Adrenal gland (tissue), 12 donors: ENCODE measurements around the gene TACC2. TPM values are rescaled to one million over a fixed set of nuclear protein-coding genes. Genes with fewer than 3 reads are reported as not detected.

Source experiments
- DNase-seq, 7 donors: peaks; one replicate each; pipeline ENCODE4 v3.0.0-alpha.2; 2019 to 2020
- H3K27ac ChIP-seq, 5 donors: fragments of 200-600 bp; sonication (generic) in 4 of 5; 1 replicate in 3 of 5; 2 replicates in 2 of 5; pipeline versions ENCODE4 v1.5.1 to v1.8.0; 2016 to 2020; ENCODE audit warnings: mild to moderate bottlenecking in 1 of 5
- H3K27me3 ChIP-seq: fragments of 200-600 bp; 2 replicates; pipeline ENCODE4 v1.8.0; 2021
- H3K36me3 ChIP-seq, 2 donors: fragments of 200-600 bp; replicated peaks in 1 of 2; 1 replicate in 1 of 2; 2 replicates in 1 of 2; pipeline versions ENCODE4 v1.5.1 to v1.8.0; 2018 to 2022
- H3K4me1 ChIP-seq, 2 donors: fragments of 200-600 bp; replicated peaks in 1 of 2; 1 replicate in 1 of 2; 2 replicates in 1 of 2; pipeline versions ENCODE4 v1.5.1 to v1.8.0; 2018 to 2021
- H3K4me3 ChIP-seq, 4 donors: fragments of 200-600 bp; sonication (generic) in 3 of 4; one replicate each; pipeline ENCODE4 v1.5.1; 2016 to 2018
- H3K9me3 ChIP-seq, 3 donors: fragments of 200-600 bp; sonication (generic) in 1 of 3; replicated peaks in 1 of 3; 1 replicate in 2 of 3; 2 replicates in 1 of 3; pipeline versions ENCODE4 v1.5.1 to v1.8.0; 2016 to 2021
- CTCF ChIP-seq, 6 experiments: fragments of 450-650 bp in 4 of 6; fragments of 200-600 bp in 2 of 6; sonication (generic) in 1 of 6; IDR thresholded peaks; 1 replicate in 5 of 6; 2 replicates in 1 of 6; pipeline versions ENCODE4 v1.5.1 to v1.8.0; 2016 to 2021; ENCODE audit warnings: antibody characterized with exemption in 6 of 6, mild to moderate bottlenecking in 2 of 6, moderate library complexity in 1 of 6
- POLR2A ChIP-seq, 2 donors: fragments of 450-650 bp; IDR thresholded peaks; one replicate each; pipeline ENCODE4 v1.6.1; 2017; ENCODE audit warnings: antibody characterized with exemption in 2 of 2, mild to moderate bottlenecking in 2 of 2, moderate library complexity in 1 of 2
- WGBS, 4 donors: extraction: QIAGEN DNeasy Blood & Tissue Kit in 2 of 4; methylation state at CpG; one replicate each; pipeline versions ENCODE4 v1.1.5 to v1.1.7; 2013 to 2017; 5-methylcytosine and 5-hydroxymethylcytosine counted together
- intact Hi-C, 2 donors: fragments of 100-400 bp; cut with DNase I; formaldehyde crosslinking; loops; one replicate each; pipeline versions ENCODE4 v1.14.1 to v1.15.0; 2022 to 2023
- polyA plus RNA-seq, 3 donors: library from polyadenylated mRNA; stranded (reverse); fragments of 200-250 nt in 2 of 3; fragments of 350-450 nt in 1 of 3; fragmentation: Illumina TruSeq in 1 of 3; extraction: RNeasy Lipid Tissue Mini Kit (QIAGEN cat#74804) in 1 of 3; gene quantifications; one replicate each; pipeline ENCODE4 v1.2.3, GENCODE V29; 2013 to 2014
- total RNA-seq, 9 donors: library from RNA; depleted of rRNA in 4 of 9; stranded (reverse); fragments of >200 nt in 4 of 9; fragments of 120-200 nt in 1 of 9; fragmentation: NEBNext Ultra II Directional in 1 of 9; extraction: Animal tissue kit (Norgen Biotek cat#: 25700) in 1 of 9; gene quantifications; one replicate each; pipeline versions ENCODE4 v1.1.0 to v1.2.4, GENCODE V29; 2013 to 2023
- donor health status: healthy with polysubstance abuse.
- donor health status: Bipolar disorder and iron deficiency.
- donor health status: DM: yes; HTN: yes; CAD: no.
- donor health status: DM: no; HTN: no; CAD: no.
- donor health status: DM: no; HTN: no; CAD: no.
- donor health status: DM: yes; HTN: yes; CAD: no.

TACC2 gene
- total and polyA plus RNA-seq, 12 donors: 11.3 to 45.7 (median 26.3) TPM

- Histone ChIP-seq H3K4me1 (no peaks in the 10 kb centered on the region), H3K27ac (no peak overlapping the region), H3K36me3 (no peaks in the 10 kb centered on the region), H3K9me3 (no peaks in the 10 kb centered on the region), H3K27me3 (no peaks in the 10 kb centered on the region), H3K4me3 (no peak overlapping the region)
- DNase-seq: no peak
- intact Hi-C loops: no loop called here
- TF ChIP-seq POLR2A (IDR thresholded peaks at IDR 0.05): no peak
- TF ChIP-seq CTCF (IDR thresholded peaks at IDR 0.05): no peak
- WGBS, 4 donors: 78 to 94% (median 82%) methylated on average over 2 of the region's 2 CpGs
These were observed 254.6 kb downstream of the TACC2 start for GRCh38 chr10:122243550-122243949.

GRCh38 chr10:122244001-122244975 lies 255.3 kb downstream of the TACC2 start:
- no peaks in the 10 kb centered on the region for H3K27me3 ChIP-seq
- 70 to 87% (median 83%) methylated on average over 9 to 11 of the region's 11 CpGs for WGBS, 4 donors
- H3K4me1 ChIP-seq: no peaks in the 10 kb centered on the region
- TF ChIP-seq POLR2A (IDR thresholded peaks at IDR 0.05): no peak
- TF ChIP-seq CTCF (IDR thresholded peaks at IDR 0.05): no peak
- DNase-seq: no peak
- no peak overlapping the region for H3K27ac ChIP-seq
- intact Hi-C loops: no loop called here
- no peak overlapping the region for H3K4me3 ChIP-seq
- no peaks in the 10 kb centered on the region for H3K9me3 ChIP-seq
- no peaks in the 10 kb centered on the region for H3K36me3 ChIP-seq

- H3K36me3 ChIP-seq: no peaks in the 10 kb centered on the region
- no peak overlapping the region for H3K4me3 ChIP-seq
- WGBS, 4 donors: 89 to 97% (median 94%) methylated on average over 4 of the region's 4 CpGs
- no peaks in the 10 kb centered on the region for H3K27me3 ChIP-seq
- intact Hi-C loops: no loop called here
- TF ChIP-seq CTCF (IDR thresholded peaks at IDR 0.05) (no peak), POLR2A (IDR thresholded peaks at IDR 0.05) (no peak)
- no peaks in the 10 kb centered on the region for H3K9me3 ChIP-seq
- no peaks in the 10 kb centered on the region for H3K4me1 ChIP-seq
- H3K27ac ChIP-seq: no peak overlapping the region
- no peak for DNase-seq
These were observed 256.2 kb downstream of the TACC2 start for GRCh38 chr10:122245136-122245535.

- intact Hi-C loops: no loop called here
- Histone ChIP-seq H3K36me3 (no peaks in the 10 kb centered on the region), H3K27me3 (no peaks in the 10 kb centered on the region), H3K9me3 (no peaks in the 10 kb centered on the region), H3K4me1 (no peaks in the 10 kb centered on the region), H3K27ac (no peak overlapping the region), H3K4me3 (no peak overlapping the region)
- DNase-seq: no peak
- WGBS, 4 donors: 92 to 94% (median 92%) methylated on average over 7 to 11 of the region's 11 CpGs
- no peak for TF ChIP-seq CTCF (IDR thresholded peaks at IDR 0.05)
- no peak for TF ChIP-seq POLR2A (IDR thresholded peaks at IDR 0.05)
These were observed 256.9 kb downstream of the TACC2 start for GRCh38 chr10:122245897-122246296.
